Testis (tissue), 3 donors: ENCODE data around the gene STMND1. TPM values are rescaled to one million over a fixed set of nuclear protein-coding genes. Genes with fewer than 3 reads are reported as not detected.
"Not testable (repeated sequence)": the region's sequence is repeated elsewhere in the genome, so short reads cannot be mapped to it uniquely, and the experiment has no call there.

Experiments
- DNase-seq: peaks from one replicate; pipeline ENCODE4 v3.0.0-alpha.2; 2019
- H3K27ac ChIP-seq, 2 donors: fragments of 200-600 bp; sonication (generic); one replicate each; pipeline ENCODE4 v1.5.1; 2019
- H3K27me3 ChIP-seq: fragments of 200-600 bp; sonication (generic); one replicate; pipeline ENCODE4 v1.5.1; 2019
- H3K36me3 ChIP-seq: fragments of 200-600 bp; sonication (generic); one replicate; pipeline ENCODE4 v1.5.1; 2017; ENCODE audit warnings: low read depth; ENCODE audit errors: missing control alignments
- H3K4me1 ChIP-seq: fragments of 200-600 bp; sonication (generic); one replicate; pipeline ENCODE4 v1.5.1; 2019
- H3K4me3 ChIP-seq, 2 donors: fragments of 200-600 bp; sonication (generic); one replicate each; pipeline ENCODE4 v1.5.1; 2017 to 2019
- H3K9me3 ChIP-seq: fragments of 200-600 bp; sonication (generic); one replicate; pipeline ENCODE4 v1.5.1; 2017
- POLR2A ChIP-seq: fragments of 450-650 bp; IDR thresholded peaks from one replicate; pipeline ENCODE4 v1.6.1; 2017; ENCODE audit warnings: antibody characterized with exemption, mild to moderate bottlenecking, moderate library complexity
- WGBS, 2 donors: methylation state at CpG; one replicate each; pipeline ENCODE4 v1.1.5; 2018; 5-methylcytosine and 5-hydroxymethylcytosine counted together
- intact Hi-C: fragments of 100-400 bp; cut with DNase I; formaldehyde crosslinking; loops from one replicate; pipeline ENCODE4 v1.15.1; 2023; ENCODE audit warnings: low total_unique reads
- polyA plus RNA-seq: library from polyadenylated mRNA; stranded (reverse); fragments of 350-450 nt; fragmentation: Illumina TruSeq; extraction: RNeasy Lipid Tissue Mini Kit (QIAGEN cat#74804); gene quantifications from one replicate; pipeline ENCODE4 v1.2.3, GENCODE V29; 2014; ENCODE audit warnings: low read depth, low replicate concordance; ENCODE audit not compliant: insufficient read depth
- total RNA-seq, 2 donors: library from RNA; depleted of rRNA; stranded (reverse); fragments of >200 nt; gene quantifications; one replicate each; pipeline ENCODE4 v1.2.3, GENCODE V29; 2016
- TF ChIP-seq, protein P1 (sequence below), 3 experiments: fragments of 450-650 bp in 2 of 3; fragments of 200-600 bp in 1 of 3; sonication (generic) in 1 of 3; IDR thresholded peaks; one replicate each; pipeline ENCODE4 v1.5.1; 2016 to 2019; ENCODE audit warnings: antibody characterized with exemption in 3 of 3, mild to moderate bottlenecking in 2 of 3, moderate library complexity in 1 of 3

The STMND1 gene
- total and polyA plus RNA-seq, 3 donors from 2014 or later, result 5.8 to 22.1 (median 19.3) TPM

DNA sequence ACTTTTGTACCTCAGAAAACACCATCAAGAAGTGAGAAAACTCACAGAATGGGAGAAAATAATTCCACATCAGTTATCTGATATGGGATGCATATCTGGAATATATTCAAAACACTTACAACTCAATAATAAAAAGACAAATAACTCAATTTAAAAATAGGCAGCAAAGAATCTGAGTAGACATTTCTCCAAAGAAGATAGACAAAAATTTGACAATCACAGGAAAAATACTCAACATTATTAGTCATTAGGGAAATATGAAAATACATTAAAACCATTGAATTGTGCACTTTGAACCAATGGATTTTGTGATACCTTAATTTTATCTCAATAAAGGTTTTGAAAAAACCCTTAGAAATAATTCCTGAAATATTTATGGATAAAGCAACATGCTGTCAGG, 36.9 kb upstream of the STMND1 start:
- no peak overlapping the region for H3K4me3 ChIP-seq
- H3K36me3 ChIP-seq, result no peaks in the 10 kb centered on the region
- no peaks in the 10 kb centered on the region for H3K9me3 ChIP-seq
- H3K27me3 ChIP-seq, result no peaks in the 10 kb centered on the region
- TF ChIP-seq, protein P1, sequence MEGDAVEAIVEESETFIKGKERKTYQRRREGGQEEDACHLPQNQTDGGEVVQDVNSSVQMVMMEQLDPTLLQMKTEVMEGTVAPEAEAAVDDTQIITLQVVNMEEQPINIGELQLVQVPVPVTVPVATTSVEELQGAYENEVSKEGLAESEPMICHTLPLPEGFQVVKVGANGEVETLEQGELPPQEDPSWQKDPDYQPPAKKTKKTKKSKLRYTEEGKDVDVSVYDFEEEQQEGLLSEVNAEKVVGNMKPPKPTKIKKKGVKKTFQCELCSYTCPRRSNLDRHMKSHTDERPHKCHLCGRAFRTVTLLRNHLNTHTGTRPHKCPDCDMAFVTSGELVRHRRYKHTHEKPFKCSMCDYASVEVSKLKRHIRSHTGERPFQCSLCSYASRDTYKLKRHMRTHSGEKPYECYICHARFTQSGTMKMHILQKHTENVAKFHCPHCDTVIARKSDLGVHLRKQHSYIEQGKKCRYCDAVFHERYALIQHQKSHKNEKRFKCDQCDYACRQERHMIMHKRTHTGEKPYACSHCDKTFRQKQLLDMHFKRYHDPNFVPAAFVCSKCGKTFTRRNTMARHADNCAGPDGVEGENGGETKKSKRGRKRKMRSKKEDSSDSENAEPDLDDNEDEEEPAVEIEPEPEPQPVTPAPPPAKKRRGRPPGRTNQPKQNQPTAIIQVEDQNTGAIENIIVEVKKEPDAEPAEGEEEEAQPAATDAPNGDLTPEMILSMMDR (IDR thresholded peaks at IDR 0.05), result no peak
- TF ChIP-seq POLR2A, result no peak
- no peaks in the 10 kb centered on the region for H3K4me1 ChIP-seq
- no peak overlapping the region for H3K27ac ChIP-seq
- no peak for DNase-seq
- intact Hi-C loops, result no loop called here

DNA sequence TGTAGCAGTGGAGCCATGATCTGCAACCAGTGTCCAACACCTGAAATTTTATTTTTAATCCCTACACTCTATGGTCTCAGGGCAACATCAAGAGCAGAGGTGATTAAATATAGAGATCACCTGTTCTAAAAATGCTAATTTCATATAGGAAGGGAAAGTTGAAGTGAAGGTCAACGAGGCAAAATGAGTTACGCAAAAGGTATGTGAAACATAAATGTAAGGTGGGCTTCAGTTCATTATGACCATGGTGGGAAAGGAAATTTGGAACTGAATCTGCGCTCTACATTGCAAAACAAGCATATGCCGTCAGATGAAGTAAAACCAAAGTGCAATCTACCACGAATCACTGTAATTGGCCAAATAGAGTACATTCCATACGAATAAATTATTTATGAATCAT, 35.2 kb upstream of the STMND1 start:
- H3K4me3 ChIP-seq, result no peak overlapping the region
- H3K4me1 ChIP-seq, result no peaks in the 10 kb centered on the region
- H3K27me3 ChIP-seq, result no peaks in the 10 kb centered on the region
- intact Hi-C loops, result no loop called here
- no peaks in the 10 kb centered on the region for H3K36me3 ChIP-seq
- no peaks in the 10 kb centered on the region for H3K9me3 ChIP-seq
- TF ChIP-seq, protein P1 (IDR thresholded peaks at IDR 0.05), result no peak
- no peak for TF ChIP-seq POLR2A
- no peak overlapping the region for H3K27ac ChIP-seq
- no peak for DNase-seq
- 70 to 75% methylated on average over 6 of the region's 6 CpGs for WGBS, 2 donors

DNA sequence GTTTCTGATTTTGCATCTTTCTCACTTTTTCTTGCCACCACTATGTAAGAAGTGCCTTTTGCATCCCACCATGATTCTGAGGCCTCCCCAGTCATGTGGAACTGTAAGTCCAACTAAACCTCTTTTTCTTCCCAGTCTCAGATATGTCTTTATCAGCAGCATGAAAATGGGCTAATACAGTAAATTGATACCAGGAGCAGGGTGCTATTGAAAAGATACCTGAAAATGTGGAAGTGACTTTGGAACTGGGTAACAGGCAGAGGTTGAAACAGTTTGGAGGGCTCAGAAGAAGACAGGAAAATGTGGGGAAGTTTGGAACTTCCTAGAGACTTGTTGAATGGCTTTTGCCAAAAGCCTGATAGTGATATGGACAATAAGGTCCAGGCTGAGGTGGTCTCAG, 32.9 kb upstream of the STMND1 start:
- DNase-seq, H3K27me3 ChIP-seq, H3K36me3 ChIP-seq, H3K27ac ChIP-seq, H3K4me3 ChIP-seq, H3K4me1 ChIP-seq, H3K9me3 ChIP-seq, intact Hi-C loops: not testable (repeated sequence)

DNA sequence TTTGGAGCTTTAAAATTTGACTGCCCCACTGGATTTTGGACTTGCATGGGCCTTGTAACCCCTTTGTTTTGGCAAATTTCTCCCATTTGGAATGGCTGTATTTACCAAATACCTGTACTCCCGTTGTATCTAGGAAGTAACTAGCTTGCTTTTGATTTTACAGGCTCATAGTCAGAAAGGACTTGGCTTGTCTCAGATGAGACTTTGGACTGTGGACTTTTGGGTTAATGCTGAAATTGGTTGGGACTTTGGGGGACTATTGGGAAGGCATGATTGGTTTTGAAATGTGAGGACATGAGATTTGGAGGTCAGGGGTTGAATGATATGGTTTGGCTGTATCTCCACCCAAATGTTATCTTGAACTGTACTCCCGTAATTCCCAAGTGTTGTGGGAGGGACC, 31.4 kb upstream of the STMND1 start:
- intact Hi-C loops, DNase-seq, H3K4me3 ChIP-seq, H3K4me1 ChIP-seq, H3K27me3 ChIP-seq, H3K36me3 ChIP-seq, H3K9me3 ChIP-seq, H3K27ac ChIP-seq: not testable (repeated sequence)
- WGBS, 2 donors, result 82 to 84% methylated on average over 2 of the region's 2 CpGs

DNA sequence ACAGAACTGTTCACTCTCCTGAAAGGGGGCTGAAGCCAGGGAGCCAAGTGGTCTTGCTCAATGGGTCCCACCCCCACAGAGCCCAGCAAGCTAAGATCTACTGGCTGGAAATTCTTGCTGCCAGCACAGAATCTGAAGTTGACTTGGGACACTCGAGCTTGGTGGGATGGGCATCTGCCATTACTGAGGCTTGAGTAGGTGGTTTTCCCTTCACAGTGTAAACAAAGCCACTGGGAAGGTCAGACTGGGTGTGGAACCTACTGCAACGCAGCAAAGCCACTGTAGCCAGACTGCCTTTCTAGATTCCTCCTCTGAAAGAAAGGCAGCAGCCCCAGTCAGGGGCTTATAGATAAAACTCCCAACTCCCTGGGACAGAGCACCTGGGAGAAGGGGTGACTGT, 28.3 kb upstream of the STMND1 start:
- H3K4me1 ChIP-seq, H3K4me3 ChIP-seq, H3K27me3 ChIP-seq, H3K9me3 ChIP-seq, H3K36me3 ChIP-seq, H3K27ac ChIP-seq, intact Hi-C loops, DNase-seq: not testable (repeated sequence)
- 73% methylated on average over 2 of the region's 2 CpGs; no CpG with 5 or more reads in 1 of the 2 donors for WGBS, 2 donors

DNA sequence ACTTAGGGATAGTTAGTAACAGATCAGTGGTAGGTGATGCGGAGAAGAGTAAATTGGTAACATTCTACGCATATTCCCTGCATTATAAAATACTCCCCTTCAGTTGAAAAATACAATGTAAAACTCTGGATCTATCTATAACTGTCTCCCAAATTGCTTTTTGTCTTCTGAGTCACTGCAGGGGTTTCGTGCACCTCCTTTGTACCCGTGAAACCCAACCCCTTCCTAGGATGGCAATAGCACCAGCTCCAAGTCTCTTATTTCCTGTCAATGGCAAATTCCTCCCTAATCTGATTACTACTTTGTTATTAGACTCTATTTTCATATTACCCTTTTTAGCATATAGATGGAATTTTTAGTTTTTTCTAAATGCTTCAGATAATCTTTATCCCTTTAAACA, 20.6 kb upstream of the STMND1 start:
- H3K36me3 ChIP-seq, result no peaks in the 10 kb centered on the region
- no peak for DNase-seq

More for the DNA sequence above, 20.6 kb upstream of the STMND1 start:
- intact Hi-C loops, result no loop called here
- H3K4me3 ChIP-seq, result no peak overlapping the region
- H3K4me1 ChIP-seq, result peaks cover 7% of the 10 kb centered on the region
- no peaks in the 10 kb centered on the region for H3K9me3 ChIP-seq
- H3K27me3 ChIP-seq, result no peaks in the 10 kb centered on the region
- no peak overlapping the region for H3K27ac ChIP-seq
- WGBS, 2 donors, result 53 to 55% methylated on average over 4 of the region's 4 CpGs
- TF ChIP-seq POLR2A, result no peak
- TF ChIP-seq, protein P1 (IDR thresholded peaks at IDR 0.05), result no peak
